GM21367 (cell line): ENCODE results near the gene ARMC2.
"Not testable (repeated sequence)": the region's sequence is repeated elsewhere in the genome, so short reads cannot be mapped to it uniquely, and the experiment has no call there.

Source experiments
- ATAC-seq: cut with Tn5 transposase; IDR thresholded peaks from one replicate; pipeline ENCODE4 v1.9.1; 2021; ENCODE audit not compliant: unreplicated experiment

ARMC2 gene

GRCh38 chr6:108831104-108831503 is 17.1 kb upstream of the ARMC2 start:
- ATAC-seq, result no peak

- no peak for ATAC-seq
Measured at GRCh38 chr6:108832738-108833137, 15.5 kb upstream of the ARMC2 start.

GRCh38 chr6:108835218-108835850 is 12.9 kb upstream of the ARMC2 start:
- peak; percentile 90 for ATAC-seq

GRCh38 chr6:108836061-108836460 is 12.2 kb upstream of the ARMC2 start:
- no peak for ATAC-seq

- no peak for ATAC-seq
Measured at GRCh38 chr6:108837236-108837971, 10.8 kb upstream of the ARMC2 start.

- ATAC-seq, result no peak
Measured at GRCh38 chr6:108838101-108838717, 10.0 kb upstream of the ARMC2 start.

- ATAC-seq, result no peak
Measured at GRCh38 chr6:108839083-108839642, 9.1 kb upstream of the ARMC2 start.

GRCh38 chr6:108840919-108841318 is 7.3 kb upstream of the ARMC2 start:
- no peak for ATAC-seq

GRCh38 chr6:108841377-108841855 is 6.8 kb upstream of the ARMC2 start:
- ATAC-seq, result no peak

GRCh38 chr6:108844135-108844534 is 4.1 kb upstream of the ARMC2 start:
- no peak for ATAC-seq

- ATAC-seq, result no peak
Measured at GRCh38 chr6:108845145-108845544, 3.1 kb upstream of the ARMC2 start.

GRCh38 chr6:108846101-108846500 is 2.1 kb upstream of the ARMC2 start:
- no peak for ATAC-seq

- no peak for ATAC-seq
Measured at GRCh38 chr6:108846628-108847027, 1.6 kb upstream of the ARMC2 start.

- ATAC-seq, result no peak
Measured at GRCh38 chr6:108847738-108848115, 495 bp upstream of the ARMC2 start.

- no peak for ATAC-seq
Measured at GRCh38 chr6:108850669-108851465, 2.6 kb downstream of the ARMC2 start.

GRCh38 chr6:108851756-108852155 is 3.5 kb downstream of the ARMC2 start:
- ATAC-seq, result no peak

- ATAC-seq, result no peak
Measured at GRCh38 chr6:108853077-108853476, 4.9 kb downstream of the ARMC2 start.

GRCh38 chr6:108862479-108863191 is 14.4 kb downstream of the ARMC2 start:
- no peak for ATAC-seq

GRCh38 chr6:108865751-108866286 is 17.6 kb downstream of the ARMC2 start:
- not testable (repeated sequence) for ATAC-seq

- no peak for ATAC-seq
Measured at GRCh38 chr6:108866798-108867197, 18.6 kb downstream of the ARMC2 start.
